GM23338 (cell line): ENCODE measurements around the gene RUFY1. TPM values are rescaled to one million over a fixed set of nuclear protein-coding genes. Genes with fewer than 3 reads are reported as not detected.

Experiments
- ATAC-seq: fragments of 200-7000 bp; cut with Tn5 transposase; 3 replicates; pipeline ENCODE4 v1.9.1; 2020
- DNase-seq: peaks from one replicate; pipeline ENCODE4 v3.0.0-alpha.2; 2015; ENCODE audit warnings: low spot score
- H2AFZ ChIP-seq: fragments of 200-600 bp; sonication (generic); 2 replicates; pipeline ENCODE4 v1.8.0; 2016; ENCODE audit warnings: antibody characterized with exemption, mild to moderate bottlenecking, moderate library complexity
- H3F3A ChIP-seq: fragments of 200-600 bp; sonication (generic); replicated peaks from 2 replicates; pipeline ENCODE4 v1.8.0; 2017; ENCODE audit warnings: antibody characterized with exemption, mixed run types, low read depth
- H3K27ac ChIP-seq: fragments of 200-600 bp; sonication (generic); 2 replicates; pipeline ENCODE4 v1.6.1; 2016; ENCODE audit warnings: low read depth
- H3K27me3 ChIP-seq: fragments of 200-600 bp; sonication (generic); 2 replicates; pipeline ENCODE4 v1.8.0; 2016; ENCODE audit warnings: mild to moderate bottlenecking, mixed run types, moderate library complexity; ENCODE audit not compliant: insufficient read depth
- H3K36me3 ChIP-seq: fragments of 200-600 bp; sonication (generic); 2 replicates; pipeline ENCODE4 v1.8.0; 2016; ENCODE audit warnings: mild to moderate bottlenecking; ENCODE audit not compliant: insufficient read depth
- H3K4me1 ChIP-seq: fragments of 200-600 bp; sonication (generic); 2 replicates; pipeline ENCODE4 v1.8.0; 2016; ENCODE audit warnings: mild to moderate bottlenecking, moderate library complexity; ENCODE audit not compliant: insufficient read depth
- H3K4me2 ChIP-seq: fragments of 200-600 bp; sonication (generic); 2 replicates; pipeline ENCODE4 v1.7.1; 2017; ENCODE audit warnings: mixed run types
- H3K4me3 ChIP-seq: fragments of 200-600 bp; sonication (generic); 2 replicates; pipeline ENCODE4 v1.6.1; 2016; ENCODE audit warnings: mixed run types
- H3K79me2 ChIP-seq: fragments of 200-600 bp; sonication (generic); replicated peaks from 2 replicates; pipeline ENCODE4 v1.8.0; 2017; ENCODE audit warnings: mild to moderate bottlenecking; ENCODE audit not compliant: insufficient read depth
- H3K9me2 ChIP-seq: fragments of 200-600 bp; sonication (generic); 2 replicates; pipeline ENCODE4 v1.8.0; 2017; ENCODE audit not compliant: insufficient read depth
- H4K20me1 ChIP-seq: fragments of 200-600 bp; sonication (generic); replicated peaks from 2 replicates; pipeline ENCODE4 v1.8.0; 2017; ENCODE audit warnings: mild to moderate bottlenecking; ENCODE audit not compliant: insufficient read depth
- H3K27ac Mint-ChIP-seq: 2 replicates; pipeline ENCODE4 v1.8.0; 2020; ENCODE audit warnings: inconsistent platforms, mild to moderate bottlenecking, moderate library complexity, mixed read lengths
- H3K27me3 Mint-ChIP-seq: 3 replicates; pipeline ENCODE4 v1.8.0; 2022; ENCODE audit warnings: low read depth, mild to moderate bottlenecking, moderate library complexity, mixed read lengths, inconsistent platforms; ENCODE audit not compliant: insufficient read depth, poor library complexity
- H3K36me3 Mint-ChIP-seq: 3 replicates; pipeline ENCODE4 v1.8.0; 2021; ENCODE audit warnings: low read depth, mild to moderate bottlenecking, inconsistent platforms, moderate library complexity, mixed read lengths
- H3K4me1 Mint-ChIP-seq: 3 replicates; pipeline ENCODE4 v1.8.0; 2020; ENCODE audit warnings: mild to moderate bottlenecking, inconsistent platforms, mixed read lengths
- H3K4me3 Mint-ChIP-seq: 3 replicates; pipeline ENCODE4 v1.8.0; 2021; ENCODE audit warnings: moderate library complexity, mild to moderate bottlenecking, inconsistent platforms, mixed read lengths
- H3K9me3 Mint-ChIP-seq: 3 replicates; pipeline ENCODE4 v1.8.0; 2020; ENCODE audit warnings: moderate library complexity, mild to moderate bottlenecking, inconsistent platforms, mixed read lengths
- CREB1 ChIP-seq: fragments of 250-450 bp; sonication (Bioruptor Pico); IDR thresholded peaks from 2 replicates; pipeline ENCODE4 v1.5.0; 2020; ENCODE audit warnings: low read depth, mild to moderate bottlenecking, moderate library complexity
- EZH2phosphoT487 ChIP-seq: fragments of 200-600 bp; sonication (generic); IDR thresholded peaks from one replicate; pipeline ENCODE4 v1.8.1; 2018; ENCODE audit warnings: antibody characterized with exemption; ENCODE audit not compliant: unreplicated experiment
- JUNB ChIP-seq: IDR thresholded peaks from one replicate; pipeline ENCODE4 v1.6.1; 2016; ENCODE audit warnings: antibody characterized with exemption; ENCODE audit not compliant: unreplicated experiment
- NANOG ChIP-seq: IDR thresholded peaks from 2 replicates; pipeline ENCODE4 v1.6.1; 2016; ENCODE audit warnings: antibody characterized with exemption, borderline replicate concordance
- POLR2AphosphoS5 ChIP-seq: IDR thresholded peaks from 2 replicates; pipeline ENCODE4 v1.6.1; 2016; ENCODE audit warnings: antibody characterized with exemption, low read depth
- ZNF114 ChIP-seq: fragments of 250-450 bp; sonication (Bioruptor Pico); IDR thresholded peaks from 2 replicates; pipeline ENCODE4 v1.5.0; 2020; ENCODE audit warnings: mild to moderate bottlenecking, moderate library complexity
- ZNF331 ChIP-seq: fragments of 250-450 bp; sonication (Bioruptor Pico); IDR thresholded peaks from 2 replicates; pipeline ENCODE4 v1.5.0; 2020; ENCODE audit warnings: low read depth, mild to moderate bottlenecking, moderate library complexity
- polyA plus RNA-seq: library from polyadenylated mRNA; unstranded; fragments of >200 nt; fragmentation: Nextera tagmentation; extraction: Ambion mirVana; gene quantifications from 2 replicates; pipeline ENCODE4 v1.2.1, GENCODE V29; 2016
- total RNA-seq: library from RNA; depleted of rRNA; stranded (reverse); fragments of >200 nt; shearing (Covaris generic); gene quantifications from 2 replicates; pipeline ENCODE4 v1.2.3, GENCODE V29; 2014
- TF ChIP-seq, protein P1 (sequence below): fragments of 250-450 bp; sonication (Bioruptor Pico); IDR thresholded peaks from 2 replicates; pipeline ENCODE4 v1.5.0; 2020; ENCODE audit warnings: mild to moderate bottlenecking, moderate library complexity
- TF ChIP-seq, protein P2 (sequence below), 2 experiments: fragments of 200-600 bp in 1 of 2; sonication (generic) in 1 of 2; conservative IDR thresholded peaks; 2 replicates each; pipeline versions ENCODE4 v1.5.1 to v1.6.1; 2016 to 2017; ENCODE audit warnings: antibody characterized with exemption in 2 of 2, low read depth in 2 of 2, mild to moderate bottlenecking in 2 of 2, moderate library complexity in 1 of 2
- TF ChIP-seq, protein P3 (sequence below): IDR thresholded peaks from one replicate; pipeline ENCODE4 v1.6.1; 2018; ENCODE audit warnings: antibody characterized with exemption; ENCODE audit not compliant: unreplicated experiment

RUFY1 gene
- total and polyA plus RNA-seq, 2 experiments from 2014 or later = 25.3 to 31.6 TPM

- TF ChIP-seq, protein P1, sequence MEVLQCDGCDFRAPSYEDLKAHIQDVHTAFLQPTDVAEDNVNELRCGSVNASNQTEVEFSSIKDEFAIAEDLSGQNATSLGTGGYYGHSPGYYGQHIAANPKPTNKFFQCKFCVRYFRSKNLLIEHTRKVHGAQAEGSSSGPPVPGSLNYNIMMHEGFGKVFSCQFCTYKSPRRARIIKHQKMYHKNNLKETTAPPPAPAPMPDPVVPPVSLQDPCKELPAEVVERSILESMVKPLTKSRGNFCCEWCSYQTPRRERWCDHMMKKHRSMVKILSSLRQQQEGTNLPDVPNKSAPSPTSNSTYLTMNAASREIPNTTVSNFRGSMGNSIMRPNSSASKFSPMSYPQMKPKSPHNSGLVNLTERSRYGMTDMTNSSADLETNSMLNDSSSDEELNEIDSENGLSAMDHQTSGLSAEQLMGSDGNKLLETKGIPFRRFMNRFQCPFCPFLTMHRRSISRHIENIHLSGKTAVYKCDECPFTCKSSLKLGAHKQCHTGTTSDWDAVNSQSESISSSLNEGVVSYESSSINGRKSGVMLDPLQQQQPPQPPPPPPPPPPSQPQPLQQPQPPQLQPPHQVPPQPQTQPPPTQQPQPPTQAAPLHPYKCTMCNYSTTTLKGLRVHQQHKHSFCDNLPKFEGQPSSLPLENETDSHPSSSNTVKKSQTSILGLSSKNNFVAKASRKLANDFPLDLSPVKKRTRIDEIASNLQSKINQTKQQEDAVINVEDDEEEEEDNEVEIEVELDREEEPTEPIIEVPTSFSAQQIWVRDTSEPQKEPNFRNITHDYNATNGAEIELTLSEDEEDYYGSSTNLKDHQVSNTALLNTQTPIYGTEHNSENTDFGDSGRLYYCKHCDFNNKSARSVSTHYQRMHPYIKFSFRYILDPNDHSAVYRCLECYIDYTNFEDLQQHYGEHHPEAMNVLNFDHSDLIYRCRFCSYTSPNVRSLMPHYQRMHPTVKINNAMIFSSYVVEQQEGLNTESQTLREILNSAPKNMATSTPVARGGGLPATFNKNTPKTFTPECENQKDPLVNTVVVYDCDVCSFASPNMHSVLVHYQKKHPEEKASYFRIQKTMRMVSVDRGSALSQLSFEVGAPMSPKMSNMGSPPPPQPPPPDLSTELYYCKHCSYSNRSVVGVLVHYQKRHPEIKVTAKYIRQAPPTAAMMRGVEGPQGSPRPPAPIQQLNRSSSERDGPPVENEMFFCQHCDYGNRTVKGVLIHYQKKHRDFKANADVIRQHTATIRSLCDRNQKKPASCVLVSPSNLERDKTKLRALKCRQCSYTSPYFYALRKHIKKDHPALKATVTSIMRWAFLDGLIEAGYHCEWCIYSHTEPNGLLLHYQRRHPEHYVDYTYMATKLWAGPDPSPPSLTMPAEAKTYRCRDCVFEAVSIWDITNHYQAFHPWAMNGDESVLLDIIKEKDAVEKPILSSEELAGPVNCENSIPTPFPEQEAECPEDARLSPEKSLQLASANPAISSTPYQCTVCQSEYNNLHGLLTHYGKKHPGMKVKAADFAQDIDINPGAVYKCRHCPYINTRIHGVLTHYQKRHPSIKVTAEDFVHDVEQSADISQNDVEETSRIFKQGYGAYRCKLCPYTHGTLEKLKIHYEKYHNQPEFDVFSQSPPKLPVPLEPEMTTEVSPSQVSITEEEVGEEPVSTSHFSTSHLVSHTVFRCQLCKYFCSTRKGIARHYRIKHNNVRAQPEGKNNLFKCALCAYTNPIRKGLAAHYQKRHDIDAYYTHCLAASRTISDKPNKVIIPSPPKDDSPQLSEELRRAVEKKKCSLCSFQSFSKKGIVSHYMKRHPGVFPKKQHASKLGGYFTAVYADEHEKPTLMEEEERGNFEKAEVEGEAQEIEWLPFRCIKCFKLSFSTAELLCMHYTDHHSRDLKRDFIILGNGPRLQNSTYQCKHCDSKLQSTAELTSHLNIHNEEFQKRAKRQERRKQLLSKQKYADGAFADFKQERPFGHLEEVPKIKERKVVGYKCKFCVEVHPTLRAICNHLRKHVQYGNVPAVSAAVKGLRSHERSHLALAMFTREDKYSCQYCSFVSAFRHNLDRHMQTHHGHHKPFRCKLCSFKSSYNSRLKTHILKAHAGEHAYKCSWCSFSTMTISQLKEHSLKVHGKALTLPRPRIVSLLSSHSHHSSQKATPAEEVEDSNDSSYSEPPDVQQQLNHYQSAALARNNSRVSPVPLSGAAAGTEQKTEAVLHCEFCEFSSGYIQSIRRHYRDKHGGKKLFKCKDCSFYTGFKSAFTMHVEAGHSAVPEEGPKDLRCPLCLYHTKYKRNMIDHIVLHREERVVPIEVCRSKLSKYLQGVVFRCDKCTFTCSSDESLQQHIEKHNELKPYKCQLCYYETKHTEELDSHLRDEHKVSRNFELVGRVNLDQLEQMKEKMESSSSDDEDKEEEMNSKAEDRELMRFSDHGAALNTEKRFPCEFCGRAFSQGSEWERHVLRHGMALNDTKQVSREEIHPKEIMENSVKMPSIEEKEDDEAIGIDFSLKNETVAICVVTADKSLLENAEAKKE (CRISPR knock-in tag) = no peak
- TF ChIP-seq JUNB (no peak), NANOG (no peak)
- TF ChIP-seq, protein P2, sequence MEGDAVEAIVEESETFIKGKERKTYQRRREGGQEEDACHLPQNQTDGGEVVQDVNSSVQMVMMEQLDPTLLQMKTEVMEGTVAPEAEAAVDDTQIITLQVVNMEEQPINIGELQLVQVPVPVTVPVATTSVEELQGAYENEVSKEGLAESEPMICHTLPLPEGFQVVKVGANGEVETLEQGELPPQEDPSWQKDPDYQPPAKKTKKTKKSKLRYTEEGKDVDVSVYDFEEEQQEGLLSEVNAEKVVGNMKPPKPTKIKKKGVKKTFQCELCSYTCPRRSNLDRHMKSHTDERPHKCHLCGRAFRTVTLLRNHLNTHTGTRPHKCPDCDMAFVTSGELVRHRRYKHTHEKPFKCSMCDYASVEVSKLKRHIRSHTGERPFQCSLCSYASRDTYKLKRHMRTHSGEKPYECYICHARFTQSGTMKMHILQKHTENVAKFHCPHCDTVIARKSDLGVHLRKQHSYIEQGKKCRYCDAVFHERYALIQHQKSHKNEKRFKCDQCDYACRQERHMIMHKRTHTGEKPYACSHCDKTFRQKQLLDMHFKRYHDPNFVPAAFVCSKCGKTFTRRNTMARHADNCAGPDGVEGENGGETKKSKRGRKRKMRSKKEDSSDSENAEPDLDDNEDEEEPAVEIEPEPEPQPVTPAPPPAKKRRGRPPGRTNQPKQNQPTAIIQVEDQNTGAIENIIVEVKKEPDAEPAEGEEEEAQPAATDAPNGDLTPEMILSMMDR (conservative IDR thresholded peaks at IDR 0.05; ENCODE audit: low read depth in 2 of 2) = no peak
Observed at GRCh38 chr5:179509845-179510244, 40.5 kb upstream of the RUFY1 start (continued).

- Histone ChIP-seq H3K36me3 (no peaks in the 10 kb centered on the region), H4K20me1 (no peaks in the 10 kb centered on the region), H3K9me2 (no peaks in the 10 kb centered on the region), H3K27me3 (no peaks in the 10 kb centered on the region), H3K79me2 (no peaks in the 10 kb centered on the region), H3K4me2 (no peak overlapping the region), H3K4me3 (no peak overlapping the region), H2AFZ (no peak overlapping the region), H3F3A (no peaks in the 10 kb centered on the region), H3K4me1 (peaks cover 4% of the 10 kb centered on the region), H3K27ac (no peak overlapping the region)
- ATAC-seq (no peak), DNase-seq (no peak)
- Mint-ChIP-seq H3K4me3 (no peak overlapping the region), H3K36me3 (no peaks in the 10 kb centered on the region), H3K9me3 (no peaks in the 10 kb centered on the region; the same call in 2 of the 3 replicates), H3K4me1 (peaks cover 6% of the 10 kb centered on the region), H3K27me3 (peaks cover 4% of the 10 kb centered on the region), H3K27ac (no peak overlapping the region)
- TF ChIP-seq, protein P2 (conservative IDR thresholded peaks at IDR 0.05; ENCODE audit: low read depth in 2 of 2) = no peak
- TF ChIP-seq ZNF114 (CRISPR knock-in tag) = no peak
- TF ChIP-seq EZH2phosphoT487 = no peak
- TF ChIP-seq CREB1 (CRISPR knock-in tag) = no peak
- TF ChIP-seq, protein P3, sequence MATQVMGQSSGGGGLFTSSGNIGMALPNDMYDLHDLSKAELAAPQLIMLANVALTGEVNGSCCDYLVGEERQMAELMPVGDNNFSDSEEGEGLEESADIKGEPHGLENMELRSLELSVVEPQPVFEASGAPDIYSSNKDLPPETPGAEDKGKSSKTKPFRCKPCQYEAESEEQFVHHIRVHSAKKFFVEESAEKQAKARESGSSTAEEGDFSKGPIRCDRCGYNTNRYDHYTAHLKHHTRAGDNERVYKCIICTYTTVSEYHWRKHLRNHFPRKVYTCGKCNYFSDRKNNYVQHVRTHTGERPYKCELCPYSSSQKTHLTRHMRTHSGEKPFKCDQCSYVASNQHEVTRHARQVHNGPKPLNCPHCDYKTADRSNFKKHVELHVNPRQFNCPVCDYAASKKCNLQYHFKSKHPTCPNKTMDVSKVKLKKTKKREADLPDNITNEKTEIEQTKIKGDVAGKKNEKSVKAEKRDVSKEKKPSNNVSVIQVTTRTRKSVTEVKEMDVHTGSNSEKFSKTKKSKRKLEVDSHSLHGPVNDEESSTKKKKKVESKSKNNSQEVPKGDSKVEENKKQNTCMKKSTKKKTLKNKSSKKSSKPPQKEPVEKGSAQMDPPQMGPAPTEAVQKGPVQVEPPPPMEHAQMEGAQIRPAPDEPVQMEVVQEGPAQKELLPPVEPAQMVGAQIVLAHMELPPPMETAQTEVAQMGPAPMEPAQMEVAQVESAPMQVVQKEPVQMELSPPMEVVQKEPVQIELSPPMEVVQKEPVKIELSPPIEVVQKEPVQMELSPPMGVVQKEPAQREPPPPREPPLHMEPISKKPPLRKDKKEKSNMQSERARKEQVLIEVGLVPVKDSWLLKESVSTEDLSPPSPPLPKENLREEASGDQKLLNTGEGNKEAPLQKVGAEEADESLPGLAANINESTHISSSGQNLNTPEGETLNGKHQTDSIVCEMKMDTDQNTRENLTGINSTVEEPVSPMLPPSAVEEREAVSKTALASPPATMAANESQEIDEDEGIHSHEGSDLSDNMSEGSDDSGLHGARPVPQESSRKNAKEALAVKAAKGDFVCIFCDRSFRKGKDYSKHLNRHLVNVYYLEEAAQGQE = no peak
- no peak for TF ChIP-seq POLR2AphosphoS5
- TF ChIP-seq JUNB = no peak
- TF ChIP-seq ZNF331 = no peak
Observed at GRCh38 chr5:179512452-179513000, 37.8 kb upstream of the RUFY1 start.
